ENCODE data around the gene TADA1. TPM values are rescaled to one million over a fixed set of nuclear protein-coding genes. Genes with fewer than 3 reads are reported as not detected.

The TADA1 gene
- total and polyA plus RNA-seq, 4 donors = 9.1 to 21.3 (median 15.0) TPM

DNA sequence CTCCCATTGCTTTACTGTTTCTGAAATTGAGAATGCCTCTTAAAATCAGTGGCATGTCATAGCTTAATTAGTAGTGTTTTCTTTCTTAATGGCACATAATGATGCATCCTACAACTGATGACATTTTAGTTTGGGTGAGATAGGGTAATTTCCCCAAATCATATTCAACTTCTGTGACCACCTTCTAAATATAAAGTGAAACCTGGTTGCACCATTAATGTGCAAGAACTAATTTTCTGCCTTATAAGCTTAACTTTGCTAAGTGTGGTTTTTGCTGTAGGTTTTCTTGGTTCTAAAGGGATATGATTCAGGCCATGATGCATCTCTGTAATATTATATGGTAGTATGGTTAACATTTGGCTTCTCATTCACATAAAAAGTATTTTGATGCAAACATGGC, 27.9 kb downstream of the TADA1 start:
- Histone ChIP-seq H3K9ac (ENCODE audit: low read depth in 1 of 2, low read length in 2 of 2) (no peak overlapping the region), H3K27ac (ENCODE audit: low read depth in 1 of 2, low read length in 2 of 2) (no peak overlapping the region), H3K9me3 (ENCODE audit: control insufficient read depth in 4 of 4, low read length in 3 of 4) (no peaks in the 10 kb centered on the region), H3K4me1 (ENCODE audit: control insufficient read depth in 4 of 4, insufficient read depth in 4 of 4, low read length in 3 of 4) (peaks cover 0 to 2% (median 0%) of the 10 kb centered on the region in 4 donors), H3K36me3 (ENCODE audit: control insufficient read depth in 4 of 4, insufficient read depth in 3 of 4, low read depth in 1 of 4, low read length in 3 of 4) (peaks cover 17 to 84% (median 53%) of the 10 kb centered on the region in 4 donors), H3K27me3 (ENCODE audit: control insufficient read depth in 4 of 4, insufficient read depth in 4 of 4, low read length in 3 of 4) (no peaks in the 10 kb centered on the region), H3K4me3 (ENCODE audit: low read depth in 1 of 3, low read length in 3 of 3) (no peak overlapping the region)
- no peak for TF ChIP-seq RXRA (IDR thresholded peaks at IDR 0.05)
- TF ChIP-seq SP1 (IDR thresholded peaks at IDR 0.05) = no peak
- TF ChIP-seq, protein P1, sequence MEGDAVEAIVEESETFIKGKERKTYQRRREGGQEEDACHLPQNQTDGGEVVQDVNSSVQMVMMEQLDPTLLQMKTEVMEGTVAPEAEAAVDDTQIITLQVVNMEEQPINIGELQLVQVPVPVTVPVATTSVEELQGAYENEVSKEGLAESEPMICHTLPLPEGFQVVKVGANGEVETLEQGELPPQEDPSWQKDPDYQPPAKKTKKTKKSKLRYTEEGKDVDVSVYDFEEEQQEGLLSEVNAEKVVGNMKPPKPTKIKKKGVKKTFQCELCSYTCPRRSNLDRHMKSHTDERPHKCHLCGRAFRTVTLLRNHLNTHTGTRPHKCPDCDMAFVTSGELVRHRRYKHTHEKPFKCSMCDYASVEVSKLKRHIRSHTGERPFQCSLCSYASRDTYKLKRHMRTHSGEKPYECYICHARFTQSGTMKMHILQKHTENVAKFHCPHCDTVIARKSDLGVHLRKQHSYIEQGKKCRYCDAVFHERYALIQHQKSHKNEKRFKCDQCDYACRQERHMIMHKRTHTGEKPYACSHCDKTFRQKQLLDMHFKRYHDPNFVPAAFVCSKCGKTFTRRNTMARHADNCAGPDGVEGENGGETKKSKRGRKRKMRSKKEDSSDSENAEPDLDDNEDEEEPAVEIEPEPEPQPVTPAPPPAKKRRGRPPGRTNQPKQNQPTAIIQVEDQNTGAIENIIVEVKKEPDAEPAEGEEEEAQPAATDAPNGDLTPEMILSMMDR (IDR thresholded peaks at IDR 0.05; ENCODE audit: low read depth, low read length, missing input control) = no peak
- TF ChIP-seq YY1 (IDR thresholded peaks at IDR 0.05) = no peak
- TF ChIP-seq NR2F2 (IDR thresholded peaks at IDR 0.05) = no peak
- no peak for TF ChIP-seq RAD21 (IDR thresholded peaks at IDR 0.05)
- TF ChIP-seq, protein P2, sequence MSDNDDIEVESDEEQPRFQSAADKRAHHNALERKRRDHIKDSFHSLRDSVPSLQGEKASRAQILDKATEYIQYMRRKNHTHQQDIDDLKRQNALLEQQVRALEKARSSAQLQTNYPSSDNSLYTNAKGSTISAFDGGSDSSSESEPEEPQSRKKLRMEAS (IDR thresholded peaks at IDR 0.05) = no peak
- no peak for TF ChIP-seq HNF4A (conservative IDR thresholded peaks at IDR 0.05)
- TF ChIP-seq, protein P3, sequence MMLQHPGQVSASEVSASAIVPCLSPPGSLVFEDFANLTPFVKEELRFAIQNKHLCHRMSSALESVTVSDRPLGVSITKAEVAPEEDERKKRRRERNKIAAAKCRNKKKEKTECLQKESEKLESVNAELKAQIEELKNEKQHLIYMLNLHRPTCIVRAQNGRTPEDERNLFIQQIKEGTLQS (IDR thresholded peaks at IDR 0.05) = no peak
- TF ChIP-seq JUND (IDR thresholded peaks at IDR 0.05) = no peak
- no peak for TF ChIP-seq HNF4G (IDR thresholded peaks at IDR 0.05)
- TF ChIP-seq, protein P4, sequence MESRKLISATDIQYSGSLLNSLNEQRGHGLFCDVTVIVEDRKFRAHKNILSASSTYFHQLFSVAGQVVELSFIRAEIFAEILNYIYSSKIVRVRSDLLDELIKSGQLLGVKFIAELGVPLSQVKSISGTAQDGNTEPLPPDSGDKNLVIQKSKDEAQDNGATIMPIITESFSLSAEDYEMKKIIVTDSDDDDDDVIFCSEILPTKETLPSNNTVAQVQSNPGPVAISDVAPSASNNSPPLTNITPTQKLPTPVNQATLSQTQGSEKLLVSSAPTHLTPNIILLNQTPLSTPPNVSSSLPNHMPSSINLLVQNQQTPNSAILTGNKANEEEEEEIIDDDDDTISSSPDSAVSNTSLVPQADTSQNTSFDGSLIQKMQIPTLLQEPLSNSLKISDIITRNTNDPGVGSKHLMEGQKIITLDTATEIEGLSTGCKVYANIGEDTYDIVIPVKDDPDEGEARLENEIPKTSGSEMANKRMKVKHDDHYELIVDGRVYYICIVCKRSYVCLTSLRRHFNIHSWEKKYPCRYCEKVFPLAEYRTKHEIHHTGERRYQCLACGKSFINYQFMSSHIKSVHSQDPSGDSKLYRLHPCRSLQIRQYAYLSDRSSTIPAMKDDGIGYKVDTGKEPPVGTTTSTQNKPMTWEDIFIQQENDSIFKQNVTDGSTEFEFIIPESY (IDR thresholded peaks at IDR 0.05) = no peak
- TF ChIP-seq FOXA1 (IDR thresholded peaks at IDR 0.05) = no peak
- TF ChIP-seq, protein P5, sequence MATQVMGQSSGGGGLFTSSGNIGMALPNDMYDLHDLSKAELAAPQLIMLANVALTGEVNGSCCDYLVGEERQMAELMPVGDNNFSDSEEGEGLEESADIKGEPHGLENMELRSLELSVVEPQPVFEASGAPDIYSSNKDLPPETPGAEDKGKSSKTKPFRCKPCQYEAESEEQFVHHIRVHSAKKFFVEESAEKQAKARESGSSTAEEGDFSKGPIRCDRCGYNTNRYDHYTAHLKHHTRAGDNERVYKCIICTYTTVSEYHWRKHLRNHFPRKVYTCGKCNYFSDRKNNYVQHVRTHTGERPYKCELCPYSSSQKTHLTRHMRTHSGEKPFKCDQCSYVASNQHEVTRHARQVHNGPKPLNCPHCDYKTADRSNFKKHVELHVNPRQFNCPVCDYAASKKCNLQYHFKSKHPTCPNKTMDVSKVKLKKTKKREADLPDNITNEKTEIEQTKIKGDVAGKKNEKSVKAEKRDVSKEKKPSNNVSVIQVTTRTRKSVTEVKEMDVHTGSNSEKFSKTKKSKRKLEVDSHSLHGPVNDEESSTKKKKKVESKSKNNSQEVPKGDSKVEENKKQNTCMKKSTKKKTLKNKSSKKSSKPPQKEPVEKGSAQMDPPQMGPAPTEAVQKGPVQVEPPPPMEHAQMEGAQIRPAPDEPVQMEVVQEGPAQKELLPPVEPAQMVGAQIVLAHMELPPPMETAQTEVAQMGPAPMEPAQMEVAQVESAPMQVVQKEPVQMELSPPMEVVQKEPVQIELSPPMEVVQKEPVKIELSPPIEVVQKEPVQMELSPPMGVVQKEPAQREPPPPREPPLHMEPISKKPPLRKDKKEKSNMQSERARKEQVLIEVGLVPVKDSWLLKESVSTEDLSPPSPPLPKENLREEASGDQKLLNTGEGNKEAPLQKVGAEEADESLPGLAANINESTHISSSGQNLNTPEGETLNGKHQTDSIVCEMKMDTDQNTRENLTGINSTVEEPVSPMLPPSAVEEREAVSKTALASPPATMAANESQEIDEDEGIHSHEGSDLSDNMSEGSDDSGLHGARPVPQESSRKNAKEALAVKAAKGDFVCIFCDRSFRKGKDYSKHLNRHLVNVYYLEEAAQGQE (IDR thresholded peaks at IDR 0.05) = no peak
- TF ChIP-seq EGR1 (IDR thresholded peaks at IDR 0.05; ENCODE audit: low read depth in 2 of 2) = no peak
- TF ChIP-seq FOXA2 (IDR thresholded peaks at IDR 0.05) = no peak
- TF ChIP-seq GABPA (IDR thresholded peaks at IDR 0.05 in 1 of 2, conservative IDR thresholded peaks at IDR 0.05 in 1 of 2) = no peak
- no peak for TF ChIP-seq TAF1 (conservative IDR thresholded peaks at IDR 0.05)
- no peak for DNase-seq (ENCODE audit: low spot score)
